H7 (cell line): Measurements from ENCODE around the gene MLANA. TPM values are rescaled to one million over a fixed set of nuclear protein-coding genes. Genes with fewer than 3 reads are reported as not detected.
A peak's percentile ranks its signal among the peaks of the same experiment; 100 is the strongest.

ENCODE experiments used
- DNase-seq: peaks from one replicate; pipeline ENCODE4 v3.0.0; 2012
- H3K27me3 ChIP-seq: 2 replicates; pipeline ENCODE4 v1.6.0; 2011; ENCODE audit warnings: mild to moderate bottlenecking, low read length; ENCODE audit not compliant: control insufficient read depth, insufficient read depth
- H3K36me3 ChIP-seq: replicated peaks from 2 replicates; pipeline ENCODE4 v1.5.1; 2011; ENCODE audit warnings: low read length; ENCODE audit not compliant: control insufficient read depth, insufficient read depth
- H3K4me3 ChIP-seq: 2 replicates; pipeline ENCODE4 v1.5.1; 2011; ENCODE audit warnings: low read depth, mild to moderate bottlenecking, control low read depth, low read length, moderate library complexity; ENCODE audit not compliant: insufficient read depth
- total RNA-seq: library from RNA; depleted of rRNA; stranded (reverse); fragments of >200 nt; shearing (Covaris generic); gene quantifications from 2 replicates; pipeline ENCODE4 v1.2.3, GENCODE V29; 2014; rRNA removed

MLANA gene
- total RNA-seq, 1 experiment from 2014 or later = not detected

GRCh38 chr9:5947912-5948311 is 57.2 kb downstream of the MLANA start:
- peak; percentile 10 for DNase-seq
- Histone ChIP-seq H3K4me3 (no peak overlapping the region), H3K36me3 (no peaks in the 10 kb centered on the region), H3K27me3 (no peaks in the 10 kb centered on the region)

- H3K36me3 ChIP-seq = no peaks in the 10 kb centered on the region
- H3K4me3 ChIP-seq = no peak overlapping the region
- DNase-seq = no peak
- no peaks in the 10 kb centered on the region for H3K27me3 ChIP-seq
These were observed 58.5 kb downstream of the MLANA start for GRCh38 chr9:5949103-5949699.

GRCh38 chr9:5950261-5950660 is 59.6 kb downstream of the MLANA start:
- no peak for DNase-seq
- Histone ChIP-seq H3K4me3 (no peak overlapping the region), H3K27me3 (no peaks in the 10 kb centered on the region), H3K36me3 (no peaks in the 10 kb centered on the region)

GRCh38 chr9:5951686-5952211 is 61.1 kb downstream of the MLANA start:
- H3K36me3 ChIP-seq = no peaks in the 10 kb centered on the region
- H3K4me3 ChIP-seq = no peak overlapping the region
- no peaks in the 10 kb centered on the region for H3K27me3 ChIP-seq
- DNase-seq = no peak

GRCh38 chr9:5953743-5954707 is 63.3 kb downstream of the MLANA start:
- Histone ChIP-seq H3K4me3 (no peak overlapping the region), H3K27me3 (no peaks in the 10 kb centered on the region), H3K36me3 (no peaks in the 10 kb centered on the region)
- DNase-seq = no peak

- Histone ChIP-seq H3K4me3 (no peak overlapping the region), H3K27me3 (no peaks in the 10 kb centered on the region), H3K36me3 (no peaks in the 10 kb centered on the region)
- no peak for DNase-seq
These were observed 66.5 kb downstream of the MLANA start for GRCh38 chr9:5957166-5957565.

GRCh38 chr9:5958273-5958672 is 67.6 kb downstream of the MLANA start:
- no peak for DNase-seq
- Histone ChIP-seq H3K36me3 (no peaks in the 10 kb centered on the region), H3K27me3 (no peaks in the 10 kb centered on the region), H3K4me3 (no peak overlapping the region)

Other genes with a start within 250 kb of the MLANA start
- 12.9 and 18.8 TPM in 2 replicates for gene ERMP1, start 57.8 kb upstream of the MLANA start, total RNA-seq
- gene RANBP6, start 124.7 kb downstream of the MLANA start, total RNA-seq = 13.4 and 16.6 TPM in 2 replicates